ENCODE results near the gene PMPCA.

The PMPCA gene

DNA sequence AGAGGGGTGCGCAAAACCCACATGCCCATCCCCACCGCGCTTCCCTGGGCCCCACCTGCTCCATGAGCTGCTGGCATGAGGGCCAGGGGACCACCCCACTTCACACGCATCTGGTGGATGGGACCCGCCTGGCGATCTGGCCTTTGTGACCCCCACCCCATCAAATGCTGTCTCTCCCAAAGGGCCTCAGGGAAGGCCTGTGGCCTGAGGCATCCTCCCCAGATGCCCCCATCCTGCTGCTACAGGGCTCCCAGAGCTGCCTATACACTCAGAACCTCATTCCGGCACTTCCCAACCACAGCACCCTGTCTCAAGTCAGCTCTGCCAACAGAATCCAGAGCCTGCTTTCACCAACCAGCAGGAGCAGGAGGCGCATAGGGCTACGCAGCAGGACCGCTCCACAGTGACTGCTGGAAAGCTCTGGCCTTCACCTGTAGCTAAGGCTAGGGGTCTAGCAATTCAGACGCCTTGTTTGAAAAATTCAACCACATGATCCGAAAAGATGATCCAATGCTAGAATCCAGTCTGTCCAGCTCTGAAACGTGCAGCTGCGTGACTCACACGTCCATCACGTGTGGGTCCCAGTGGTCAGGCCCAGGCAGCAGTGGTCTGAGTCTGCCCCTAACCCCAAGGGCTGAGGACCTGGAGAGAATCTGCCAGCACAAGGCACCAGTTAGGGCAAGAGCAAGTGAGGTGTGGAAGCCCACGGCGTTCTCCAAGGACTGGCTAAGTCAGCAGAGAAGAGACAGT is 9.1 kb upstream of the PMPCA start:
- TF ChIP-seq, protein P1, sequence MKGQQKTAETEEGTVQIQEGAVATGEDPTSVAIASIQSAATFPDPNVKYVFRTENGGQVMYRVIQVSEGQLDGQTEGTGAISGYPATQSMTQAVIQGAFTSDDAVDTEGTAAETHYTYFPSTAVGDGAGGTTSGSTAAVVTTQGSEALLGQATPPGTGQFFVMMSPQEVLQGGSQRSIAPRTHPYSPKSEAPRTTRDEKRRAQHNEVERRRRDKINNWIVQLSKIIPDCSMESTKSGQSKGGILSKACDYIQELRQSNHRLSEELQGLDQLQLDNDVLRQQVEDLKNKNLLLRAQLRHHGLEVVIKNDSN (IDR thresholded peaks at IDR 0.05), result no peak
- TF ChIP-seq CREB1 (IDR thresholded peaks at IDR 0.05; ENCODE audit: low read depth) (no peak), TAF1 (IDR thresholded peaks at IDR 0.05; ENCODE audit: low read depth) (no peak), FOXM1 (IDR thresholded peaks at IDR 0.05; ENCODE audit: borderline replicate concordance, low read depth) (no peak), CEBPB (IDR thresholded peaks at IDR 0.05) (no peak)

DNA sequence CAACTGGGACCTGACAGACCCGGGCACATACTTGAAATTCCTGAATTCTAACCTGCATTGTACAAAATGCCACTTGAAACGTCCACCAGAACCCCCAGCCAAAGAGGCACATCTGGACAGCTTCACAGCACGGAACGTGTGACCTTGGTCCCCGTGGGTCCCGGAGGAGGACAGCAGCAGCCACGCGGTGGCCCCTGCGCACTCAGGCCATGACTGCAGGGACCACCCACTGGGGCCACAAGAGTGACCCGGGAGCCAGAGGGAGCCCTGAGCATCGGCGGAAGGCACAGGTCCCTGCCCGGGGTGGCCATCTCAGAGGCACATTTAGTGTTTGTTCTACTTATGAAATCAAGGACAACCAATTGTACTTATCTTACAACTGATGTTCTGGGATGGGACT is 8.4 kb upstream of the PMPCA start:
- no peak for TF ChIP-seq YY1 (IDR thresholded peaks at IDR 0.05; ENCODE audit: low read depth)
- TF ChIP-seq NFIC (IDR thresholded peaks at IDR 0.05), result no peak
- no peak for TF ChIP-seq ZBTB7A (IDR thresholded peaks at IDR 0.05; ENCODE audit: low read depth)
- no peak for TF ChIP-seq RAD21 (IDR thresholded peaks at IDR 0.05; ENCODE audit: low read depth)
- no peak for TF ChIP-seq TEAD4 (IDR thresholded peaks at IDR 0.05)
- TF ChIP-seq, protein P1 (IDR thresholded peaks at IDR 0.05), result no peak
- no peak for TF ChIP-seq CREB1 (IDR thresholded peaks at IDR 0.05; ENCODE audit: low read depth)
- TF ChIP-seq CEBPB (IDR thresholded peaks at IDR 0.05), result no peak
- no peak for TF ChIP-seq EGR1 (IDR thresholded peaks at IDR 0.05)

DNA sequence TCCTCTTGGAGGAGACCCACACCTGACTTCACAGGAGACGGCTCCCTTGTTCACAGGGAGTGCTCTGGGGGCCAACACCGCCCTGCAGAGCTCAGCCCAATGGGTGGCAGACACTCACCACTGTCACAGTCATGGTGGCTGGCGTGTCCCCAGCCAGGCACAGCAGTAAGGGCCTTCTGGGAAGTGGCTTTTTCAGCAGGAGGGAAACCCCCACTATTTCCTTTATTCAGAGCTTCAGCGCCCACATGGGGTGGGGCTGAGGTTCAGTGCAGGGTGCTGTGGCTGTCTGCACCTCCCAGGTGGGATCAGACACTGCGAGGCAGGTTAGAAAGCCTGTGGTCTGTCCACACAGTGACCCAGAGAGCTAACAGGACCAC is 6.9 kb upstream of the PMPCA start:
- no peak for TF ChIP-seq TEAD4 (IDR thresholded peaks at IDR 0.05)
- no peak for TF ChIP-seq EGR1 (IDR thresholded peaks at IDR 0.05)
- no peak for TF ChIP-seq YY1 (IDR thresholded peaks at IDR 0.05; ENCODE audit: low read depth)
- TF ChIP-seq ZBTB7A (IDR thresholded peaks at IDR 0.05; ENCODE audit: low read depth), result no peak
- TF ChIP-seq CEBPB (IDR thresholded peaks at IDR 0.05), result no peak
- TF ChIP-seq, protein P2, sequence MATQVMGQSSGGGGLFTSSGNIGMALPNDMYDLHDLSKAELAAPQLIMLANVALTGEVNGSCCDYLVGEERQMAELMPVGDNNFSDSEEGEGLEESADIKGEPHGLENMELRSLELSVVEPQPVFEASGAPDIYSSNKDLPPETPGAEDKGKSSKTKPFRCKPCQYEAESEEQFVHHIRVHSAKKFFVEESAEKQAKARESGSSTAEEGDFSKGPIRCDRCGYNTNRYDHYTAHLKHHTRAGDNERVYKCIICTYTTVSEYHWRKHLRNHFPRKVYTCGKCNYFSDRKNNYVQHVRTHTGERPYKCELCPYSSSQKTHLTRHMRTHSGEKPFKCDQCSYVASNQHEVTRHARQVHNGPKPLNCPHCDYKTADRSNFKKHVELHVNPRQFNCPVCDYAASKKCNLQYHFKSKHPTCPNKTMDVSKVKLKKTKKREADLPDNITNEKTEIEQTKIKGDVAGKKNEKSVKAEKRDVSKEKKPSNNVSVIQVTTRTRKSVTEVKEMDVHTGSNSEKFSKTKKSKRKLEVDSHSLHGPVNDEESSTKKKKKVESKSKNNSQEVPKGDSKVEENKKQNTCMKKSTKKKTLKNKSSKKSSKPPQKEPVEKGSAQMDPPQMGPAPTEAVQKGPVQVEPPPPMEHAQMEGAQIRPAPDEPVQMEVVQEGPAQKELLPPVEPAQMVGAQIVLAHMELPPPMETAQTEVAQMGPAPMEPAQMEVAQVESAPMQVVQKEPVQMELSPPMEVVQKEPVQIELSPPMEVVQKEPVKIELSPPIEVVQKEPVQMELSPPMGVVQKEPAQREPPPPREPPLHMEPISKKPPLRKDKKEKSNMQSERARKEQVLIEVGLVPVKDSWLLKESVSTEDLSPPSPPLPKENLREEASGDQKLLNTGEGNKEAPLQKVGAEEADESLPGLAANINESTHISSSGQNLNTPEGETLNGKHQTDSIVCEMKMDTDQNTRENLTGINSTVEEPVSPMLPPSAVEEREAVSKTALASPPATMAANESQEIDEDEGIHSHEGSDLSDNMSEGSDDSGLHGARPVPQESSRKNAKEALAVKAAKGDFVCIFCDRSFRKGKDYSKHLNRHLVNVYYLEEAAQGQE (IDR thresholded peaks at IDR 0.05; ENCODE audit: low read depth), result no peak
- TF ChIP-seq, protein P3, sequence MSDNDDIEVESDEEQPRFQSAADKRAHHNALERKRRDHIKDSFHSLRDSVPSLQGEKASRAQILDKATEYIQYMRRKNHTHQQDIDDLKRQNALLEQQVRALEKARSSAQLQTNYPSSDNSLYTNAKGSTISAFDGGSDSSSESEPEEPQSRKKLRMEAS (IDR thresholded peaks at IDR 0.05), result no peak
- TF ChIP-seq RAD21 (IDR thresholded peaks at IDR 0.05; ENCODE audit: low read depth), result no peak
- no peak for TF ChIP-seq TCF12 (IDR thresholded peaks at IDR 0.05; ENCODE audit: low read depth)
- no peak for TF ChIP-seq TAF1 (IDR thresholded peaks at IDR 0.05; ENCODE audit: low read depth)
- no peak for TF ChIP-seq CREB1 (IDR thresholded peaks at IDR 0.05; ENCODE audit: low read depth)
- no peak for TF ChIP-seq NFIC (IDR thresholded peaks at IDR 0.05)
- TF ChIP-seq EP300 (IDR thresholded peaks at IDR 0.05; ENCODE audit: borderline replicate concordance), result no peak
- TF ChIP-seq, protein P1 (IDR thresholded peaks at IDR 0.05), result no peak
- TF ChIP-seq FOXM1 (IDR thresholded peaks at IDR 0.05; ENCODE audit: borderline replicate concordance, low read depth), result no peak

DNA sequence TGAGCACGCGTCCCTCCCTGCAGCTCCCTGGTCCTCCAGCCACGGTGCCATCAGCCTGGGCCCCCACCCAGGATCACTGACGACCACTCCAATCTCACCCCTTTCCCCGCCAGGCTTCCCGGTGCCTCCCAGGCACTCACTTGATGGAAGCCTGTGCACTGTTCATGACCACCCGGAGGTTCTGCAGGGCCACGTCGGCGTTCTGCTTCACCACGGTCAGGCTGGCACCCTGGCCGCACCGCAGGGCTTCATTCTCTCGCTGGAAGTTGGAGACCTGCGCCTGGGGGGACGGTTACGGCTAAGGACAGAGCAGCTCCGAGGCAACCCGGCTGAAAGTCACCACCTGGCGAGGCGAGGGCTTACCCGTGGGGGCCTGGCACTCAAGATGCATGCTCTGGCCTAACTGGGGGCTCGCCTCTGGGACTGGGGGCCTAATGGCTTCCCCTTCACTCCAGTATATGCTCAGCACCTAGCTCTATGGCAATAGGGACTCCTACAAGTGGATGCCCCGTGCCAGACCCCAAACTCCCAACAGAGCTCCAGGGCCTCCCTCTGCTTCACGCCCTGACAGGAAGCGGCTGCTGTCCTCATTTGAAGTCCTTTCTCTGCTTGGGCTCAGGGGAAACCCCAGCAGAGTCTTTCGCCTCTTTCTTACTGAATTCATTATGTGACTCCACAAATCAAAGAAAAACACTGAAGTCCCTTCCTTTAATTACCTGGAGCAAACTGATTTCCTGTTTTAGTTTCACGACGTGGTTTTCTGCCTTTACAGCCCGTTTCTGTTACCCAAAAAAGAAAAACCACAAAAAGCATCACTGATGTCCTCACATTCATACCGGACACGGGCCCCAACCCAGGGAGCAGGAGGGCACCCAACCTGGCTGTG is 6.3 kb upstream of the PMPCA start:
- TF ChIP-seq CEBPB (IDR thresholded peaks at IDR 0.05) (no peak), EP300 (IDR thresholded peaks at IDR 0.05; ENCODE audit: borderline replicate concordance) (no peak), CREB1 (IDR thresholded peaks at IDR 0.05; ENCODE audit: low read depth) (no peak), EGR1 (IDR thresholded peaks at IDR 0.05) (no peak), RAD21 (IDR thresholded peaks at IDR 0.05; ENCODE audit: low read depth) (no peak), NFIC (IDR thresholded peaks at IDR 0.05) (no peak), FOXM1 (IDR thresholded peaks at IDR 0.05; ENCODE audit: borderline replicate concordance, low read depth) (no peak), TEAD4 (IDR thresholded peaks at IDR 0.05) (no peak), TCF12 (IDR thresholded peaks at IDR 0.05; ENCODE audit: low read depth) (no peak), ZBTB7A (IDR thresholded peaks at IDR 0.05; ENCODE audit: low read depth) (no peak)
- TF ChIP-seq, protein P3 (IDR thresholded peaks at IDR 0.05), result no peak
- TF ChIP-seq, protein P1 (IDR thresholded peaks at IDR 0.05), result no peak

DNA sequence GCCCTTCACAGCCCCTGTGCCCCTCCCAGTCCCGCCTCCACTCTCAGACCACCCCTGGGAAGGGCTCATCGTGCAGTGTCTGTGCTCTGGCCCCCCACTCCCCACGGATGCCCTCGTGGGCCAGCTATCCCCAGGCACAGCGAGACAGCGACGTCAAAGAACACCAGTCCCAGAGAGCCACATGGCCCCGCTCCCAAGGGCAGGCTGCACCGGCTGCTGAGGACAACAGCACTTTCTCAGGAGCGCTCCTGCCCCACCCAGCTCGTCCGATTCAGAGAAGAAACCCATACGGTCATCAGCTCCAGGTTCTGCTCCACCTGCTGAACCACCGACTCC is 5.7 kb upstream of the PMPCA start:
- TF ChIP-seq, protein P1 (IDR thresholded peaks at IDR 0.05), result no peak
- no peak for TF ChIP-seq EGR1 (IDR thresholded peaks at IDR 0.05)
- TF ChIP-seq CEBPB (IDR thresholded peaks at IDR 0.05), result no peak
- no peak for TF ChIP-seq TAF1 (IDR thresholded peaks at IDR 0.05; ENCODE audit: low read depth)
- no peak for TF ChIP-seq YY1 (IDR thresholded peaks at IDR 0.05; ENCODE audit: low read depth)
- TF ChIP-seq, protein P3 (IDR thresholded peaks at IDR 0.05), result no peak
- no peak for TF ChIP-seq FOXM1 (IDR thresholded peaks at IDR 0.05; ENCODE audit: borderline replicate concordance, low read depth)

Data from Ishikawa (cell line).